BJ (cell line): Measurements from ENCODE around the gene CECR2. TPM values are rescaled to one million over a fixed set of nuclear protein-coding genes. Genes with fewer than 3 reads are reported as not detected.

Source experiments
- CTCF ChIA-PET: fragments of 350-600 bp; formaldehyde crosslinking; extraction: SDS; loops from one replicate; lab custom pipeline; 2021; ENCODE audit warnings: antibody characterized with exemption, inconsistent platforms; lab: Yijun Ruan, JAX
- POLR2A ChIA-PET: fragments of 300-600 bp; sonication (Branson Sonifier 250); formaldehyde crosslinking; extraction: SDS; loops from one replicate; lab custom pipeline; 2021; ENCODE audit warnings: antibody characterized with exemption; lab: Charles Lee
- DNase-seq: peaks from one replicate; pipeline ENCODE4 v3.0.0-alpha.2; 2011; ENCODE audit warnings: low read depth
- H3K27me3 ChIP-seq: 2 replicates; pipeline ENCODE4 v1.6.0; 2011; ENCODE audit warnings: low read length; ENCODE audit not compliant: control insufficient read depth, insufficient read depth
- H3K36me3 ChIP-seq: 2 replicates; pipeline ENCODE4 v1.5.1; 2011; ENCODE audit warnings: low read length; ENCODE audit not compliant: control insufficient read depth, insufficient read depth
- H3K4me3 ChIP-seq: 2 replicates; pipeline ENCODE4 v1.5.1; 2011; ENCODE audit warnings: low read depth, mild to moderate bottlenecking, control low read depth, low read length
- CTCF ChIP-seq: IDR thresholded peaks from 2 replicates; pipeline ENCODE4 v1.5.1; 2011; ENCODE audit warnings: low read depth, mild to moderate bottlenecking, control low read depth, inconsistent platforms, low read length, moderate library complexity; ENCODE audit not compliant: insufficient read depth
- polyA plus RNA-seq: library from polyadenylated mRNA; depleted of rRNA; stranded (reverse); fragments of >200 nt; gene quantifications from 2 replicates; pipeline ENCODE4 v1.2.3, GENCODE V29; 2011

Gene CECR2
- polyA plus RNA-seq, 1 experiment, result not detected

GRCh38 chr22:17523925-17524324 lies 154.7 kb downstream of the CECR2 start:
- ChIA-PET CTCF (no interaction called here), POLR2A (no interaction called here)
- no peaks in the 10 kb centered on the region for H3K36me3 ChIP-seq
- H3K27me3 ChIP-seq, result no peaks in the 10 kb centered on the region
- DNase-seq, result no peak
- no peak for TF ChIP-seq CTCF
- no peak overlapping the region for H3K4me3 ChIP-seq

GRCh38 chr22:17536269-17536668 lies 167.0 kb downstream of the CECR2 start:
- TF ChIP-seq CTCF, result no peak
- H3K36me3 ChIP-seq, result no peaks in the 10 kb centered on the region
- CTCF ChIA-PET, result interaction anchor here (0.9 to 2.4 kb wide), 4 partner anchors 8 to 365 kb away, joined by 3 to 7 read pairs (median 4); no protein-coding TSS in a partner anchor
- POLR2A ChIA-PET, result no interaction called here
- H3K27me3 ChIP-seq, result no peaks in the 10 kb centered on the region
- no peak overlapping the region for H3K4me3 ChIP-seq
- no peak for DNase-seq

- CTCF ChIA-PET, result interaction anchor here (0.9 to 2.4 kb wide), 5 partner anchors 9 to 366 kb away, joined by 3 to 7 read pairs (median 5); no protein-coding TSS in a partner anchor
- no peak for TF ChIP-seq CTCF
- H3K27me3 ChIP-seq, result no peaks in the 10 kb centered on the region; the same call in 1 of the 2 replicates
- H3K4me3 ChIP-seq, result no peak overlapping the region
- POLR2A ChIA-PET, result interaction anchor here (0.6 kb wide), 1 partner anchor 366 kb away, joined by 3 read pairs; no protein-coding TSS in a partner anchor
- DNase-seq, result no peak
- no peaks in the 10 kb centered on the region for H3K36me3 ChIP-seq
Observed at GRCh38 chr22:17537155-17537554, 167.9 kb downstream of the CECR2 start.

GRCh38 chr22:17540481-17540880 lies 171.2 kb downstream of the CECR2 start:
- no peak overlapping the region for H3K4me3 ChIP-seq
- no peak for DNase-seq
- TF ChIP-seq CTCF, result no peak
- ChIA-PET POLR2A (no interaction called here), CTCF (no interaction called here)
- H3K27me3 ChIP-seq, result no peaks in the 10 kb centered on the region; the same call in 1 of the 2 replicates
- no peaks in the 10 kb centered on the region for H3K36me3 ChIP-seq

- CTCF ChIA-PET, result no interaction called here
- H3K36me3 ChIP-seq, result no peaks in the 10 kb centered on the region
- no peak for TF ChIP-seq CTCF
- no peak overlapping the region for H3K4me3 ChIP-seq
- POLR2A ChIA-PET, result no interaction called here
- DNase-seq, result no peak
- no peaks in the 10 kb centered on the region; the same call in 1 of the 2 replicates for H3K27me3 ChIP-seq
Observed at GRCh38 chr22:17541476-17541875, 172.2 kb downstream of the CECR2 start.
